Measurements from ENCODE around the gene SBF2.
A peak's percentile ranks its signal among the peaks of the same experiment; 100 is the strongest.

SBF2 gene

GRCh38 chr11:9876331-9876730, 417.7 kb downstream of the SBF2 start:
- DNase-seq, result no peak

GRCh38 chr11:9875862-9876261, 418.2 kb downstream of the SBF2 start:
- no peak for DNase-seq

GRCh38 chr11:9875399-9875798, 418.6 kb downstream of the SBF2 start:
- DNase-seq, result no peak

GRCh38 chr11:9874466-9874865, 419.6 kb downstream of the SBF2 start:
- no peak for DNase-seq

- no peak for DNase-seq
These were observed 425.4 kb downstream of the SBF2 start for GRCh38 chr11:9868641-9869040.

GRCh38 chr11:9862981-9863380, 431.0 kb downstream of the SBF2 start:
- no peak for DNase-seq

- peak; percentile 58 for DNase-seq
These were observed 431.9 kb downstream of the SBF2 start for GRCh38 chr11:9861860-9862725.

GRCh38 chr11:9859554-9860305, 434.3 kb downstream of the SBF2 start:
- no peak for DNase-seq

GRCh38 chr11:9858822-9859221, 435.2 kb downstream of the SBF2 start:
- no peak for DNase-seq

GRCh38 chr11:9858218-9858617, 435.8 kb downstream of the SBF2 start:
- DNase-seq, result no peak

GRCh38 chr11:9855579-9856287, 438.3 kb downstream of the SBF2 start:
- DNase-seq, result no peak

- no peak for DNase-seq
These were observed 440.0 kb downstream of the SBF2 start for GRCh38 chr11:9853929-9854552.

GRCh38 chr11:9852465-9852864, 441.6 kb downstream of the SBF2 start:
- DNase-seq, result no peak

GRCh38 chr11:9851366-9851765, 442.7 kb downstream of the SBF2 start:
- DNase-seq, result no peak

- no peak for DNase-seq
These were observed 443.7 kb downstream of the SBF2 start for GRCh38 chr11:9850224-9850895.

GRCh38 chr11:9849389-9849788, 444.6 kb downstream of the SBF2 start:
- DNase-seq, result no peak

GRCh38 chr11:9847636-9848035, 446.4 kb downstream of the SBF2 start:
- DNase-seq, result no peak

GRCh38 chr11:9842923-9843322, 451.1 kb downstream of the SBF2 start:
- no peak for DNase-seq

GRCh38 chr11:9840460-9841004, 453.5 kb downstream of the SBF2 start:
- no peak for DNase-seq

GRCh38 chr11:9839550-9839949, 454.5 kb downstream of the SBF2 start:
- DNase-seq, result no peak

- no peak for DNase-seq
These were observed 455.1 kb downstream of the SBF2 start for GRCh38 chr11:9838961-9839360.

GRCh38 chr11:9838229-9838628, 455.8 kb downstream of the SBF2 start:
- no peak for DNase-seq

Data from NCI-H2029 treated with DMSO at 0.1 percent for 48 hours (cell line).